Kasumi-1 (cell line): Measurements from ENCODE around the gene IFFO2.
A peak's percentile ranks its signal among the peaks of the same experiment; 100 is the strongest.

Source experiments
- DNase-seq, 2 experiments: peaks; one replicate each; lab custom pipeline; 2025; lab: John Stamatoyannopoulos, UW

IFFO2 gene

GRCh38 chr1:18972531-18972930 lies 16.1 kb upstream of the IFFO2 start:
- DNase-seq = no peak

GRCh38 chr1:18970762-18971161 lies 14.3 kb upstream of the IFFO2 start:
- DNase-seq = no peak

- no peak for DNase-seq
Measured at GRCh38 chr1:18970358-18970757, 13.9 kb upstream of the IFFO2 start.

- no peak for DNase-seq
Measured at GRCh38 chr1:18967066-18967690, 10.7 kb upstream of the IFFO2 start.

GRCh38 chr1:18965206-18966173 lies 9.0 kb upstream of the IFFO2 start:
- DNase-seq = no peak

- no peak for DNase-seq
Measured at GRCh38 chr1:18963968-18964367, 7.5 kb upstream of the IFFO2 start.

- no peak for DNase-seq
Measured at GRCh38 chr1:18962855-18963737, 6.6 kb upstream of the IFFO2 start.

GRCh38 chr1:18962121-18962721 lies 5.7 kb upstream of the IFFO2 start:
- no peak for DNase-seq

- no peak for DNase-seq
Measured at GRCh38 chr1:18960821-18961220, 4.3 kb upstream of the IFFO2 start.

GRCh38 chr1:18960409-18960808 lies 3.9 kb upstream of the IFFO2 start:
- DNase-seq = no peak

GRCh38 chr1:18959591-18959990 lies 3.1 kb upstream of the IFFO2 start:
- no peak for DNase-seq

GRCh38 chr1:18957532-18958300 lies 1.2 kb upstream of the IFFO2 start:
- no peak for DNase-seq

- DNase-seq = no peak
Measured at GRCh38 chr1:18957136-18957521, 653 bp upstream of the IFFO2 start.

- DNase-seq = peak; percentile 3 to 12
Measured at GRCh38 chr1:18955441-18956192, 859 bp downstream of the IFFO2 start.

- DNase-seq = no peak
Measured at GRCh38 chr1:18955131-18955440, 1.4 kb downstream of the IFFO2 start.

GRCh38 chr1:18954270-18955071 lies 2.0 kb downstream of the IFFO2 start:
- no peak for DNase-seq

- no peak for DNase-seq
Measured at GRCh38 chr1:18953731-18954231, 2.7 kb downstream of the IFFO2 start.

- no peak for DNase-seq
Measured at GRCh38 chr1:18951818-18952391, 4.6 kb downstream of the IFFO2 start.

GRCh38 chr1:18951416-18951815 lies 5.1 kb downstream of the IFFO2 start:
- peak in 1 of 2 experiments; percentile 30 for DNase-seq
